DOHH2 (cell line): ENCODE data around the gene KDSR.

Source experiments
- EZH2phosphoT487 ChIP-seq: fragments of 200-600 bp; sonication (generic); IDR thresholded peaks from 2 replicates; pipeline ENCODE4 v1.6.1; 2017; ENCODE audit warnings: borderline replicate concordance, mild to moderate bottlenecking, antibody characterized with exemption, low read length, moderate library complexity, mixed read lengths
- TF ChIP-seq, protein P1 (sequence below): fragments of 200-600 bp; sonication (generic); IDR thresholded peaks from one replicate; pipeline ENCODE4 v1.5.1; 2014; ENCODE audit warnings: antibody characterized with exemption, mild to moderate bottlenecking, low read depth, low read length; ENCODE audit not compliant: poor library complexity, severe bottlenecking

DNA sequence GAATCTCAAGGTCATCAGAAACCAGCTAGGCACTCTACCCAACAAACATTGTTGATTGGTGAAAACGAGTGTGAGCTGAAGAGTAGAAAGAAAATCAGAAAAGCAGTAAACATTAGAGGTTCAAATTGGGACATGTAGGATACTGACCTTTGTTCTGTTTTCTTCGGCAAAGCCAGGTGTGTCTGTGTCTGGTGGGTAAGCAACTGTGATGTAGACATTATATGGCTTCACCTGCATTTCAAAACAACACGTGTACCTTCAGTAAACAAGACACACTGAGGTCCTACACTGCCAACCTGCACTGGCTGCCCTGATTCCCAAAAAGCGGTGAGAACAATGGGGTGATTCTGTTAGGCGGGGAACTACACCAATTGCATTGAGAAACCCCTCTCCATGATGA is 22.7 kb downstream of the KDSR start:
- TF ChIP-seq, protein P1, sequence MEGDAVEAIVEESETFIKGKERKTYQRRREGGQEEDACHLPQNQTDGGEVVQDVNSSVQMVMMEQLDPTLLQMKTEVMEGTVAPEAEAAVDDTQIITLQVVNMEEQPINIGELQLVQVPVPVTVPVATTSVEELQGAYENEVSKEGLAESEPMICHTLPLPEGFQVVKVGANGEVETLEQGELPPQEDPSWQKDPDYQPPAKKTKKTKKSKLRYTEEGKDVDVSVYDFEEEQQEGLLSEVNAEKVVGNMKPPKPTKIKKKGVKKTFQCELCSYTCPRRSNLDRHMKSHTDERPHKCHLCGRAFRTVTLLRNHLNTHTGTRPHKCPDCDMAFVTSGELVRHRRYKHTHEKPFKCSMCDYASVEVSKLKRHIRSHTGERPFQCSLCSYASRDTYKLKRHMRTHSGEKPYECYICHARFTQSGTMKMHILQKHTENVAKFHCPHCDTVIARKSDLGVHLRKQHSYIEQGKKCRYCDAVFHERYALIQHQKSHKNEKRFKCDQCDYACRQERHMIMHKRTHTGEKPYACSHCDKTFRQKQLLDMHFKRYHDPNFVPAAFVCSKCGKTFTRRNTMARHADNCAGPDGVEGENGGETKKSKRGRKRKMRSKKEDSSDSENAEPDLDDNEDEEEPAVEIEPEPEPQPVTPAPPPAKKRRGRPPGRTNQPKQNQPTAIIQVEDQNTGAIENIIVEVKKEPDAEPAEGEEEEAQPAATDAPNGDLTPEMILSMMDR, result no peak
- no peak for TF ChIP-seq EZH2phosphoT487
